GM19025 (cell line): ENCODE data around the gene SIN3A.
"Not testable (repeated sequence)": the region's sequence is repeated elsewhere in the genome, so short reads cannot be mapped to it uniquely, and the experiment has no call there.

Experiments used
- ATAC-seq: cut with Tn5 transposase; IDR thresholded peaks from one replicate; pipeline ENCODE4 v1.9.1; 2021; ENCODE audit warnings: mild to moderate bottlenecking, low read depth, moderate library complexity; ENCODE audit not compliant: unreplicated experiment

The SIN3A gene

DNA sequence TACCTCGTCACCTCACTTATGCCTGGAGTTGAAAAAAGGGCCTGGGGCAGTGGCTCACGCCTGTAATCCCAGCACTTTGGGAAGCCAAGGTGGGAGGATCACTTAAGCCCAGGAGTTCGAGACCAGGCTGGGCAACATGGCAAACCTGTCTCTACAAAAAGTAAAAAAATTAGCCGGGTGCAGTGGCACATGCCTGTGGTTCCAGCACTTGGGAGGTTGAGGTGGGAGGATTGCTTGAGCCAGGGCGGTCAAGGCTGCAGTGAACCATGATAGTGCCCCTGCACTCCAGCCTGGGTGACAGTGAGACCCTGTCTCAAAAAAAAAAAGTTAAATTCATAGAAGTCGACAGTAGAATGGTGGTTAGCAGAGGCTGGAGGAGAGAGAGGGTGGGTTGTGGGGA lies 109.3 kb downstream of the SIN3A start:
- ATAC-seq: no peak

DNA sequence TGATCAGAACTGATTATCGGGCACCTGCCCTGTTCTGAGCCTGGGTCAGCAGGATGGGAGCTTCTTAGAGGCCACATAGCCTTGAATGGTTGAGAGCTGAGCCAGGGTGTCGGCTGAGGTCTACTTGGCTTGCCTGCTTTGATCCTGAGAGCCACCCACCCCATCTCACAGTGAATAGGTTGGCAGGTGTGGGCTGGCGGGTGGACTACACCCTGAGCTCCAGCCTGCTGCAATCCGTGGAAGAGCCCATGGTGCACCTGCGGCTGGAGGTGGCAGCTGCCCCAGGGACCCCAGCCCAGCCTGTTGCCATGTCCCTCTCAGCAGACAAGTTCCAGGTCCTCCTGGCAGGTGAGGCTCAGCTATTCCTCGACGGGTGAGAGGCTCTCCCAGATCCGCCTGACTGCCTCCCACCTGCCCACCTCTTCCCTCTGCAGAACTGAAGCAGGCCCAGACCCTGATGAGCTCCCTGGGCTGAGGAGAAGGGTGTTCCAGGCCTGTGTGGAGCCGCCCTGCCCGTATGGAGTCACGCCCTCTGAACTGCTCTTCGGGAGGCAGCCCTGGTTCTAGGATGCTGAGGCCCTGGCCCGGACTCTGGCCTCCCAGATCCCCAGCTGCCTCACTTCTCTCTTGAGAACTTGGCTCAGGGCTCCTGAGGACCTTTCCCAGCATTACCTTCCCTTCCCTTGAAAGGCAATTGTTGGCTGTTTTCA lies 111.8 kb downstream of the SIN3A start:
- no peak for ATAC-seq

DNA sequence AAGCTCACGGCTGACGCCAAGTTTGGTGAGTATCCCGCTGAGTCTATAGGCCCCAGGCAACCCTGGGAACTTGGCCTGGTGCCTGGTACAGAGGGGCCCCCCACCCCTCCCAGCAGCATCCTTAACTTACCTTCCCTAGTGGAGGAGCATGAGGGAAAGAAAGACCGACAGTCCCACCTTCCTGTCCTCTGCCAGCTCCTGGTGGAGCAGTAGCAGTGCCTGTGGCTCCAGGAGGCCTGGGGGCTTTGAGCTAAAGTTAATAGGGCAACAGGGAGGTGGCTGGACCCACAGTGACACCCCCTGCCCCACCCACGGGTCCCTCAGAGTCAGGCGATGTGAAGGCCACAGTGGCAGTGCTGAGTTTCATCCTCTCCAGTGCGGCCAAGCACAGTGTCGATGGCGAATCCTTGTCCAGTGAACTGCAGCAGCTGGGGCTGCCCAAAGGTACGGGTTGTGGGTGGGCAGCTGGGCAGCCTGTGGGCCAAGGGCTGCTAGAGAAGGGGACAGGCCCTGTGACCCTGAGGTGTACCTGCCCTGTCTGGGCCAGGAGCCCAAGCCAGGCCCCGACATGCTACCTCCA lies 112.7 kb downstream of the SIN3A start:
- no peak for ATAC-seq

DNA sequence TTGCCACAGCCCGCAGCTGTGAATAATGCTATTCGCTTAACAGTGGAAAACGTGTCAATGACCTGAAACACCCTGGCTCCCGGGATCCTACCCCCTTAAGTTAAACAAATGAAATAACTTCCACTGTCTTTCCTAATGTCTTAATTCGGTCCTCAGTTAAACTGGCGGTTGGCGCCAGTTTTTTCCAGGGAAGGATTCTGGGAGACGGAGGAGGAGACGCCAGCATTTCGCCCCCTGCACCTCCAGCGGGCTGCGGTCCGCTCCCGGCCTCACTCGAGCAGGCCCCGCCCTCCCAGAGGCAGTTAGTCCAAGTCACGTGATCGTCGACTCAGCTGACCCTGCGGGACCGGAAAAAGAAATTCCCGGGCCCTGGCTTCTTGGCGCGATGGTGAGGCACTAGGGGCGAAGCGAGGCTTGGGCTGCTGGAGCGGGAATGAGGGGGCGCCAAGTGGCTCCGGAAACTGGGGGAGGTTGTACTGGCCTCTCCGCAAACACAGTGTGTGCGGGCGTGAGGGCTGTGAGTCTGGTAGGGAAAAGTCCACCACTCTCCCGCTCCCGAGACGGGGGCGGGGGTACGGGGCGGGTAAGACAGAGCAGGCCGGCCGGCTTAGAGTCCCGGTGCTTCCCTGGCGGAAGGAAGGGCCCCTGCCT lies 115.7 kb downstream of the SIN3A start, which contains the start of gene COMMD4:
COMMD4 (plus strand) TSS at position 359 of the 651 bp plus-strand sequence; CDS start at position 386, 27 bp downstream.
- no peak for ATAC-seq

DNA sequence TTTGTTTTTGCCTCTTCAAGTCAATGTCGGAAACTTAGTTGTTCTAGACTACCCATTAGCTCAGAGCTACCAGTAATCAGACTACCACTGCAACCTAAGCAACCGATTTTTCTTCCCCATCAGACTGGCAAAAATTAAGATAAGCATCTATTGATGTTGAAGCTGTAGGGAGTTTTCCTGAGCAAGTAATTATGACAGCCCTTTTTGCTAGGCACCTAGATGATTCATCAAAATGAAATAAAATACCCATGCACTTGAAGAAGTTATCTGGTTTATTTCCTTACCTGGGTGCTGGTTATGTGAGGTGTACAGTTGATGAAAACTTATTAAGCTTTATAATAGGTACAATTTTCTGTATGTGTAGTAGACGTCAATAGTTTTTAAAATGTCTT lies 116.2 kb downstream of the SIN3A start:
- no peak for ATAC-seq

DNA sequence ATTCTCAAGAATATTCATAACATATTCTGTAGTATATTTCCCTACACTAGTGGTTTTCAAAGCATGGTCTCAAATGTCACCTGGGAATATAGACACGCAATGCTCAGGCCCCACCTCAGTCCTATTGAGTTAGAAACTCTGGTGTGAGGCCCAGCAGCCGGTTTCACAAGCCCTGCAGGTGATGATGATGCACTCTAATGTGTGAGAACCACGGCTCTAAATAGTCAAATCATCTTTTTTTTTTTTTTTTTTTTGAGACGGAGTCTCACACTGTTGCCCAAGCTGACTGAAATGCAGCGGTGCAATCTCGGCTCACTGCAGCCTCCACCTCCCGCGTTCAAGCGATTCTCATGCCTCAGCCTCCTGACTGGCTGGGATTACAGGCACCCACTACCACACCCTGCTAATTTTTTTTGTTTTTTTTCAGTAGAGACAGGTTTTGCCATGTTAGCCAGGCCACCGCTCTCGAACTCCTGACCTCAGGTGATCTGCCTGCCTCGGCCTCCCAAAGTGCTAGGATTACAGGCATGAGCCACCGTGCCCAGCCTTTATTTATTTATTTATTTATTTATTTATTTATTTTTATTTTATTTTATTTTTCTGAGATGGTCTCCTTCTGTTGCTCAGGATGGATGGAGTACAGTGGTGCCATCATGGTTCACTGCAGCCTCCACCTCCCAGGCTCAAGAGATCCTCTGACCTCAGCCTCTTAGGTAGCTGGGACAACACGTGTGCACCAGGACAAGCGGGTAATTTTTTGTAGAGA lies 117.7 kb downstream of the SIN3A start:
- ATAC-seq: not testable (repeated sequence)

DNA sequence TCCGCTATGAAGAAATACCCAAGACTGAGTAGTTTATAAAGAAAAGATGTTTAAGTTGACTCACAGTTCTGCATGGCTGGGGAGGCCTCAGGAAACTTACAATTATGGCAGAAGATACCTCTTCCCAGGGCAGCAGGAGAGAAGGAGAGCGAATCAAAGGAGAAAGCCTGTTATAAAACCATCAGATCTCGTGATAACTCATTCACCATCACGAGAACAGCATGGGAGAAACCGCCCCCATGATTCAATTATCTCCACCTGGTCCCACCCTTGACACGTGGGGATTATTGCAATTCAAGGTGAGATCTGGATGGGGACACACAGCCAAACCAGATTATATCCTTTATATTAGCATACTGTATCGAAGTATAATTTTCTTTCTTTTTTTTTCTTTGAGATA lies 119.4 kb downstream of the SIN3A start:
- not testable (repeated sequence) for ATAC-seq

DNA sequence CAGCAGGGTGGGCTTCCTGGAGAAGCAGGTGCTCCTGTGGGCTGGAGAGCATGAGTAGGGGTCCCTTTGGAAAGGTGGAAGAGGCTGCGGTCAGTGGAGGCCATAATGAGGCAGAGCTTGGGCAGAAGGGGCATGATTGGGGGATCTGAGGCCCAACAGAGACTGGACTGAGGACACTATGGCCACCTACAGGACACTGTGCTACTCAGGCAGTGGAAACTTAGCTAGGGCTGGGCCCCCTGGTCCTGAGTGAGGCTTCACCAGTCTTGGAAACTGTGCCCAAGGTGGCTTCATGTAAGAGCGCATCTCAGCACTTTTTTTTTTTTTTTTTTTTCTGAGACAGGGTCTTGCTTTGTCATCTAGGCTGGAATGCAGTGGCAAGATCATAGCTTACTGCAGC lies 121.9 kb downstream of the SIN3A start:
- no peak for ATAC-seq

DNA sequence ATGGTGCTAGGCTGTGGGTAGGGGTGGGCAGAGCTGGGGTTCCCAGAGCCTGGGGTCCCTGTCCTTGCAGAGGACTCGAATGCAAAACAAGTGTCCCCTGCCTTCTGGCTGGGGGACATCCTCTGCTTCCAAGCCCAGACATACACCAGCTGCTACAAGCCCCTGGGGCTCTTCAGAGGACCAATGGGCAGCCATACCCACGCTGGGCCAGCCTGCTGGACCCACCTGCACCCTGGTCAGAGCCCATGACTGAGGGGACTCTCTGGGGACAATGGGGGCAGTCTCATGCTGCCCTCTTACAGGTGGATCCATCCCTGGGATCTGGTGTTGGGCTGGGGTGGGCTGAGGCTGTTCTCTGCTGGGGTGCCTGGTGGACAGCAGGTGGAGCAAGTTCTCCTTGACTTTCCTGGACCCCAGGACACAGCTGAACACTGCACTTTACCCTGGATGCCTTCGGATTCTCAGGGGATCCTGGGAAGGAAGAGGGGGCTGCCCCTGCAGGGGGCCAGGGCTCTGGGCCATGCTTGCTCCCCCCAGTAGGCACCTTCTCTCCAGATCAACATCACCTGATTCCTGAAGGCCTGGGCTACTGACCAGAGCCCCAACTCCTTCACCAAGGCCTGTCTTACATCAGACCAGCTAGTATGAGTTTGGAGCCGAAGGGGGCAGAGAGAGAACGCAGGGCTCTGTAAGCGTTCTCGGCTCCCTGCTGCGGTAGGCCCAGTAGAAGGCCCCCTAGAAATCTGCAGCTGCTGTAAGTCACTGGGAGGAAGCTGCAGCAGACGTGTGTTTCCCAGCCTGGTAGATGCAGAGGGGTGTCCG lies 122.8 kb downstream of the SIN3A start:
- no peak for ATAC-seq

DNA sequence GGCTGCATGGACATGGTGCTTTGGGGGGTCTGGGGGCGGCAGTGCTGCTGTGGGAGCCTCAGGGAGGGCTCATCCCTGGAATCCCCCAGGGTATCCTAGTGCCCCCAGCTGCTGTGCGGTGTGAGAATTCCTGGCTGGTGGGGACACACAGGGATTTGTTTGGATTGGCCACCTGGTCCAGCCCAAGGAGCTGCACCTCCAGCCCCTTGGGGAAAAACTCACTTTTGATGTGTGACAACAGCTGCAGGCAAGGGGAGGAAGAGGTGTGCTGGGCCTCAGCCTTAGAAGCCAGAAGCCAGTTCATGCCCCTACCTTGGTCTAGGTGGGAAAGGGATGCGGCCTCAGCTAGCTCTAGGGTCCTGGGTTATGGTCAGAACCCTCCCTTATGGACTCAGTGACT lies 124.0 kb downstream of the SIN3A start:
- no peak for ATAC-seq

DNA sequence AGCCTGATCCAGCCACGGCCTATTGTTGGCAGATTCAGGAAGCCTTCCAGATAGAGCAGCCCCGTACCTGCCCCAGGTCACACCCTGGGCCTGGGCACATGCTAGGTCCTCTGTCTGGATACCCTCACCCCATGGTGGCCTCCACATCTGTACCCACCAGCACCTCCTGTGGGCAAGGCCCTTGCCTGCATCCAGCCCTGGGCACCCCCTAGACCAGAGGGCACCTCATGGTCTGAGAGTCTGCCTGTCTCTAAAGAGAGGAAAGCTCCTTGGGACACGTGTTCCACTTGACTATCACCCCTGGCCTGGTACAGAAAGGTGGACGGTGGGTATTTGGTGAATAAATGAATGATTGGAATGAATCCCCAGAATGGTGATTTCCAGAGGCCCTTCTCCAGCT lies 124.5 kb downstream of the SIN3A start:
- ATAC-seq: no peak

DNA sequence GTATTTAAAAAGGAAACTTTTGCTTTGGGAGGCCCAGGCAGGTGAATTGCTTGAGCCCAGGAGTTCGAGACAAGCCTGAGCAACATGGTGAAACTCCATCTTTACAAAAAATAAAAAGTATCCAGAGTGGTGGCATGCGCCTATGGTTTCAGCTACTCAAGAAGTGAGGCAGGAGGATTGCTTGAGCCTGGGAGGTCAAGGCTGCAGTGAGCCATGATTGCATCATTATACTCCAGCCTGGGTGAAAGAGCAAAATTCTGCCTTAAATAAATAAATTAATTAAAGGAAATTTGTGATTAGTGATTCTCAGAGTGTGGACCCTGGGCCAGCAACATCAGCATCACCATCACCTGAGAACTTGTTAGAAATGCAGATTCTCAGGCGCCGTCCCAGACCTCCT lies 125.6 kb downstream of the SIN3A start:
- ATAC-seq: no peak

DNA sequence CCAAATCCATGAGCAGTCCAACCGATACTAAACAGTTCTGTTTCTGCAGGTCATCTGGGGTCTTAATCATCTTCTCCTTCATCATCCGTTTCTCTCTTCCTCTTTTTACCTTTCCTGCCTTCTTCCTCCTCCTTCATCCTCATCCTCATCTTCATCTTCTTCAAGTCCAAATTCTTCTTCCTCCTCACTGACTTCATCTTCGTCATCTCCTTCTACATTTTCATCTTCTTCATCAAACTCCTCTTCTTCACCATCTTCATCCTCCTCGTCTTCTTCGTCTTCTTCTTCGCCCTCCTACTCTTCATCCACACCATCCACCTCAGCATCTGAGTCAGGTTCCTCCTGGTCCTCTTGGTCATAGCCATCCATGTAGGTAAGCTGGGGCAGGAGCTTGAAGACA lies 129.8 kb downstream of the SIN3A start:
- ATAC-seq: no peak
